Activated T-cell treated with anti-CD3 and anti-CD28 coated beads for 24 hours (primary cell): ENCODE measurements around the gene LRRC8E.
"Not testable (repeated sequence)": the region's sequence is repeated elsewhere in the genome, so short reads cannot be mapped to it uniquely, and the experiment has no call there.

Source experiments
- DNase-seq: peaks from one replicate; pipeline ENCODE4 v3.0.0-alpha.2; 2020; ENCODE audit warnings: low read depth

The LRRC8E gene

DNA sequence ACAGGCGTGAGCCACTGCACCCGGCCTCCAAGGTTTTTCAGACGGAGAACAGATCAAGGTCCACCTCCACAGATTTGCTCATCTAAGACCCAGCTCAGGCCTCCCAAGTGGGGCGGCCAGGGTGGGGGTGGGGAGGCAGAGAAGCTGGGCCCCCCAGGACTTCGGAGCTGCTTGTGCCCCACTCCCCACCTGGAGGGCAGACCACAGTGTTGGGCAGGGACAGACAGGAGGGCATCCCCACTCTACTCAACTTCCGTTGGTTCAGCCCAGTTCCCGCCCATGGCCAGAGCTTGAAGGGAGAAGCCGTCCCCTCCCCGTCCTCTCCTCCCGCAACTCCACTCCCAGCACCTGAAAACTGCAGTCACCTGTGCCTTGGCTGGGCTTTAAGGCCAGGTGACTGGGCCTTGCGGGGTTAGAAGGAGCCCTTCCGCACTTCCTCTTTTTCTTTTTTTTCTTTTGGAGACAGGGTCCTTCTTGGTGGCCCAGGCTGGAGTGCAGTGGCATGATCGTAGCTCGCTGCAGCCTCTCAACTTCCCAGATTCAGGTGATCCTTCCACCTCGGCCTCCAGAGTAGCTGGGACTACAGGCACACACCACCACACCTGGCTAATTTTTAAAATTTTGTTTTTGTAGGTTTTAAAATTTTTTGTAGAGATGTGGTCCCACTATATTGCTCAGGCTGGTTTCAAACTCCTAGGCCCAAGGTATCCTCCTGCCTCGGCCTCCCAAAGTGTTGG, 734 bp upstream of the LRRC8E start:
- no peak for DNase-seq

DNA sequence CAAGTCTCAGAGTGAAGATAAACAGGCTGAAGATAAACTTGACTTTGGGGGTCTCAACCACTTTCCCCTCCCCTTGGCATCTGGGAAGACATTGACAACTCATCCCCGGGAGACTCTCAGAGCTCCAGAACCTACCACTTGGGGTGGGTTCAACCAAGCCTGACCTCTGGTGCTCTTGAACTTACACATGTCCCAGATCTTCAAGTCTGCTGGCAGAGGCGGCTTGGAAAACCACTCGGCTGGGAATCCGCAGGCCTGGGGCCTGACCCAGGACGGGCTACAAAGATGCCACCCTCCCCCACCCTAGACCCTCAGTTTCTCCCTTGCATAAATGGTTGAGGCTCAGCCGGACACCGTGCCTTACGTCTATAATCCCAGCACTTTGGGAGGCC, 512 bp downstream of the LRRC8E start:
- DNase-seq = no peak

DNA sequence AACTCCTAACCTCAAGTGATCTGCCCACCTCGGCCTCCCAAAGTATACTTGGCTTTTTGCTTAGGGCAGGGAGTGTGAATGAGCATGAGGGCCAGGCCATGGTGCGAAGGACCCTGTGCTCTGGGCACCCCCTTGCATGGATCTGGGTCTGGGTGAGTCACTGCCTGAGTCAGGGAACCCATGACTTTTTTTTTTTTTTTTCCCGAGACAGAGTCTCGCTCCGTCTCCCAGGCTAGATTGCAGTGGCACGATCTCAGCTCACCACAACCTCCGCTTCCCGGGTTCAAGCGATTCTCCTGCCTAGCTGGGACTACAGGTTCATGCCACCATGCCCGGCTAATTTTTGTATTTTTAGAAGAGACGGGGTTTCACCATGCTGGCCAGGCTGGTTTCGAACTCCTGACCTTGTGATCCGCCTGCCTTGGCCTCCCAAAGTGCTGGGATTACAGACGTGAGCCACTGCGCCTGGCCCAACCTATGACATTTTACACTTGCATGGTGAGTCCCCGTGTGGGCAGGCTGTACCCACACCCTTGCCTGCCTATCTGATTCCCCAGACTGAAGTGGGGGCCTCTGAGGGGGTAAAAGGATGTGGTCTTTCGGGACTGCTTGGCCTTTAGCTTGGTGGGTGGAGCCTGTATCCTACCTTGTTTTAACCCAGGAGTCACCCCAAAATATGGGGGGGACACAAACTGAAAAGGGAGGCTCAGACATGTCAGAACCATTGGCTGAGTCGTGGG, 5.2 kb downstream of the LRRC8E start:
- not testable (repeated sequence) for DNase-seq

DNA sequence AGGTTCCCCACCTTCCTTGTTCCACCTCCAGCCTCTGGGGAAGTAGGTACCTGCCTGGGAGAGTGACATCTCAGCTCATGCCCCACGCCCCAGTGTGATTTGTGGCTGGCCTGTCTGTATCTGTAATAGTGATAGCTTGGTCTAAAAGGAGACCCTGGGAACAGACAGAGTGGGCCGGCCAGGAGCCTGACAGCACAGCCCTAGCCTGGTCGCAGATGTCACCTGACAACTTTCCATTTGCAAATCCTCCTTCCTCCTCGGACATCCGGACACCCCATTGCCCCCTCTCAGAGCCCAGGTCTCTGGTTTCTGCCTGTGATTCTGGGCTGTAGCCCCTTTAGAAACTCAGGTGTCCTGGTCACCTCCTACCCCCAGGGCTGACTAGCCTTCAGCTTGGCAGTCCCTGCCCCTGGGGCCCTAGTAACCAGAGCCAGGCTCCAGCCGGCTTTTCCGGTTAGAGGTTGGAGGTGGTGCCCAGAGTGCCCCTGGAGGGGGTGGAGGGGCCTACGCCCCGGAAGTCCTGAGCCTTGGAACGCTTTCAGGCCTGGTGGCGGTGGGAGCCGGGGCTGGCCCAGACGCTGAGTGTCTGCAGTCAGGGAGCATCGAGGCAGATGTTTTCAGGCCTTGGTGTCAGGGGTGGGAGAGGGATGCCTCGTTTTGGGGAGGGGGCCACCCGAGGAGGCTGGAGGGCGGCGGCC, 6.5 kb downstream of the LRRC8E start:
- DNase-seq = no peak

DNA sequence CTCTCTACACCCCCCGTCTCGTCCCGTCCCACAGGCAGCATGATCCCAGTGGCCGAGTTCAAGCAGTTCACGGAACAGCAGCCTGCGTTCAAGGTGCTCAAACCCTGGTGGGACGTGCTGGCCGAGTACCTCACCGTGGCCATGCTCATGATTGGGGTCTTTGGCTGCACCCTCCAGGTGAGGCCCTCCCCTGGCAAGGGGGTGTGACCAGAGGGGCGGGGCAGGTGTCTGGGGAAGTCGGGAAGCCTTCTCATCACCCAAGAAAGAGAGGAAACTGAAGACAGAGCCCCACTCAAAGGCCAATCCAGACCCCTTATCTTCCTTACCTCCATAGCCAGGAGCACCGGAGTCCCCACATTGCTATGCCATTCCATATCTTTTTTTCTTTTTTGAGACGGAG, 7.3 kb downstream of the LRRC8E start:
- no peak for DNase-seq

DNA sequence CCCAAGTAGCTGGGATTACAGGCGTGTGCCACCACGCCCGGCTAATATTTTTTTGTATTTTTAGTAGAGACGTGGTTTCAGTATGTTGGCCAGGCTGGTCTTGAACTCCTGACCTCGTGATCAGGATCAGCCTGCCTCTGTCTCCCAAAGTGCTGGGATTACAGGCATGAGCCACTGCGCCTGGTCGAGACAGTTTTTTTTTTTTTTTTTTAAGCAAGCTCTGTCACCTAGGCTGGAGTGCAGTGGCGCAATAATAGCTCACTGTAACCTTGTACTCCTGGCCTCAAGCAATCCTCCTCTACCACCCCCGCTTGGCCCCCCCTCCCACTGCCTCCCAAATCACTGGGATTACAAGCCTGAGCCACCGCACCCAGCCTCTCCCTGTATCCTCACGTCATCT, 9.0 kb downstream of the LRRC8E start:
- no peak for DNase-seq

DNA sequence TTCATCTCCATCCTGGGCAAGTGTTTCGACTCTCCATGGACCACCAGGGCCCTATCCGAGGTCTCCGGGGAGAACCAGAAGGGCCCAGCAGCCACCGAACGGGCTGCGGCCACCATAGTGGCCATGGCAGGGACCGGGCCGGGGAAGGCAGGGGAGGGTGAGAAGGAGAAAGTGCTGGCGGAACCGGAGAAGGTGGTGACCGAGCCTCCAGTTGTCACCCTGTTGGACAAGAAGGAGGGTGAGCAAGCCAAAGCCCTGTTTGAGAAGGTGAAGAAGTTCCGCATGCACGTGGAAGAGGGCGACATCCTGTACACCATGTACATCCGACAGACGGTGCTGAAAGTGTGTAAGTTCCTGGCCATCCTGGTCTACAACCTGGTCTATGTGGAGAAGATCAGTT, 10.7 kb downstream of the LRRC8E start:
- no peak for DNase-seq

DNA sequence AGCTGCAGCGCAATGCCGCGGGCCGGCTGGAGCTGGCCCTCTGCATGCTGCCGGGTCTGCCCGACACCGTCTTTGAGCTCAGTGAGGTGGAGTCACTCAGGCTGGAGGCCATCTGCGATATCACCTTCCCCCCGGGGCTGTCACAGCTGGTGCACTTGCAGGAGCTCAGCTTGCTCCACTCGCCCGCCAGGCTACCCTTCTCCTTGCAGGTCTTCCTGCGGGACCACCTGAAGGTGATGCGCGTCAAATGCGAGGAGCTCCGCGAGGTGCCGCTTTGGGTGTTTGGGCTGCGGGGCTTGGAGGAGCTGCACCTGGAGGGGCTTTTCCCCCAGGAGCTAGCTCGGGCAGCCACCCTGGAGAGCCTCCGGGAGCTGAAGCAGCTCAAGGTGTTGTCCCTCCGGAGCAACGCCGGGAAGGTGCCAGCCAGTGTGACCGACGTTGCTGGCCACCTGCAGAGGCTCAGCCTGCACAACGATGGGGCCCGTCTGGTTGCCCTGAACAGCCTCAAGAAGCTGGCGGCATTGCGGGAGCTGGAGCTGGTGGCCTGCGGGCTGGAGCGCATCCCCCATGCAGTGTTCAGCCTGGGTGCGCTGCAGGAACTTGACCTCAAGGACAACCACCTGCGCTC, 11.6 kb downstream of the LRRC8E start:
- DNase-seq = no peak

DNA sequence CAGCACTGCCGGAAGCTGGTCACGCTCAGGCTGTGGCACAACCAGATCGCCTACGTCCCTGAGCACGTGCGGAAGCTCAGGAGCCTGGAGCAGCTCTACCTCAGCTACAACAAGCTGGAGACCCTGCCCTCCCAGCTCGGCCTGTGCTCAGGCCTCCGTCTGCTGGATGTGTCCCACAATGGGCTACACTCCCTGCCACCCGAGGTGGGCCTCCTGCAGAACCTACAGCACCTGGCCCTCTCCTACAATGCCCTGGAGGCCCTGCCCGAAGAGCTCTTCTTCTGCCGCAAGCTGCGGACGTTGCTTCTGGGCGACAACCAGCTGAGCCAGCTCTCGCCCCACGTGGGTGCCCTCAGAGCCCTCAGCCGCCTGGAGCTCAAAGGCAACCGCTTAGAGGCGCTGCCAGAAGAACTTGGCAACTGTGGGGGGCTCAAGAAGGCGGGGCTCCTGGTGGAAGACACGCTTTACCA, 12.1 kb downstream of the LRRC8E start:
- no peak for DNase-seq

DNA sequence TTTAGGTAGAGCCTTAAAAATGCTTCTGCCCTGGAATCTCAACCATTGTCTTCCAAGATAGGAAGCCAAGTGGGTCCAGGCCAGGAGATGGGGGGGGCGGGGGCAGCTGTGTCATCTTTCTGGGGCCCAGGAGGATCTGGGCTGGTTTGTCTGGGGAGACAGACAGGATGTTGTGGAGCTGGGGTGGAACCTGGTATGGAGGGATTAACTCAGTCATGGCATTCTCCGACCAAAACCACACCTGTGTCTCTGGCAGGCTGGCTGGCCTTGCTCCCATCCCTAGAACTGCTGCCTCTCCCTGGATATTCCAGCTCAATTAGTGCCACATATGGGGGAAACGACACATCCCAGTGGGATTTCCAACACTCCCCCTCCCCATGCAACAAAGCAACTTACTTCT, 12.6 kb downstream of the LRRC8E start:
- DNase-seq = no peak

DNA sequence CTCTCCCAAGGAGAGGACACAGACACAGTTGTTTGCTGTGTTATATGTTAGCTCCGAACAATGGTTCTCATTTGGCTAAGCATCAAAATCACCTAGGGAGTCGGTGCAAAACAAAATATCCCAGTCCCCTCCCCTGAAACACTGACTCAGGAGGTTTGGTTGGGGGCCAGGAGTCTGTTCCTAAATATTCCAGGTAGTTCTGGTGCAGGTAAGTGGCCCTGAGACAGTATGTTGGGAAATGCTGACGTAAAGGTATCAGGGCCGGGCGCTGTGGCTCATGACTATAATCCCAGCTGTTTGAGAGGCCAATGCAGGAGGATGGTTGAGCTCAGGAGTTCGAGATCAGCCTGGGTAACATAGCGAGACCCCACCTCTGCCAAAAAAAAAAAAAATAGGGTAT, 13.0 kb downstream of the LRRC8E start:
- no peak for DNase-seq

DNA sequence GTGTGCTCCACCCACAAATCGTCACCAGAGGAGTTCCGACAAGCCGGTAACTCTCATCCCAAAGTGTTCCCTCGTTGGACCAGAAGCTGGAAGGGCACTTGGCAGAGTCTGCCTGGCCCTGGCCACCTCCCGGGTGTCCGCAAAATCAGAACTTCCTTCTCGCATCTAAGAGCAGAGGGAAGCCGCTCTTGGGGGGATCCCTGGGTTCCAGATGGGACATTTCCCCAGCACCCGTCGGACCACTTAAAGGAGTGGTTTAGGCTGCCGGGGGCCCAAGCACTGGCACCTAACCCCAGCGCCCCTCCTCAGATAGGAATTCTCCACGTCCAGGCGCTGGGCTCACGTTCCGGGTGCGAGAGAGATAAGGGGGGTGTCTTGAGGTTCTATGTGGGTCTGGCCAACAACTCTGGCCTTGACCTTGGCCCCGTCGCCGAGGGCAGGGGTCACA, 14.5 kb downstream of the LRRC8E start:
- no peak for DNase-seq

DNA sequence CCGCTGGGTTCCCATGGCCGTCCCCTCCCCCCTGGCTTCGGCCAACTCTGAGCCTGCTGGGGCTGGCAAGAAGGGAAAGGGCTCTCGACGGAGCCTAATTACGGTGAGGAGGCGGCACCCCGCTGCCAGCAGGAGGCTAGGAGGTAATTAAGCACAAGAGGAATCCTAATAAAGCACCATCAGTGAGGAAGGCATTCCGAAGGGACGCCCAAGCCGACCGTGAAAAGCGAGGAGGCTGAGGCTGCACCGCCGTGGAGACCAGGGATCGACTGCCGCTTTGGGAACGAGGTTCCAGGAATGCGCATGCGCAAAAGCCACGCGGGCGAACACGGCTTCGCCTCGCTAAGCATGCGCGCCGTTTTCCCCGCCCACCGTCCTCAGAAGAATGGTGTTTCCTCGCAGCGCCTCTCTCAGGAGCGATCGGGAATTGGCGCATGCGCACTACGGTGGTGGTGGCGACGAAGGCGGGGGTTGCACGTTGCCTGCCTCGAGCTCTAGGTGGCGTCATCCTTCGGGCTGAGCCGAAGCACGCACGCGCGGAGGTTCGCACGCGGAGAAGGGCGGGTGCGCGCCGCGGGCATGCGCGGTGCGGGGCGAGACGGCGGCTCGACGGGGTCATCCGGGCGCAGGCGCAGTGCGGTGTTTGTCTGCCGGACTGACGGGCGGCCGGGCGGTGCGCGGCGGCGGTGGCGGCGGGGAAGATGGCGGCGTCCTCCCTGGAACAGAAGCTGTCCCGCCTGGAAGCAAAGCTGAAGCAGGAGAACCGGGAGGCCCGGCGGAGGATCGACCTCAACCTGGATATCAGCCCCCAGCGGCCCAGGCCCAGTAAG, 15.1 kb downstream of the LRRC8E start, which contains the start of gene MAP2K7:
Gene MAP2K7 (plus strand): TSS at position 634 of the 830 bp plus-strand sequence. CDS start 68 bp downstream, at position 702.
- DNase-seq = peak; percentile 100

DNA sequence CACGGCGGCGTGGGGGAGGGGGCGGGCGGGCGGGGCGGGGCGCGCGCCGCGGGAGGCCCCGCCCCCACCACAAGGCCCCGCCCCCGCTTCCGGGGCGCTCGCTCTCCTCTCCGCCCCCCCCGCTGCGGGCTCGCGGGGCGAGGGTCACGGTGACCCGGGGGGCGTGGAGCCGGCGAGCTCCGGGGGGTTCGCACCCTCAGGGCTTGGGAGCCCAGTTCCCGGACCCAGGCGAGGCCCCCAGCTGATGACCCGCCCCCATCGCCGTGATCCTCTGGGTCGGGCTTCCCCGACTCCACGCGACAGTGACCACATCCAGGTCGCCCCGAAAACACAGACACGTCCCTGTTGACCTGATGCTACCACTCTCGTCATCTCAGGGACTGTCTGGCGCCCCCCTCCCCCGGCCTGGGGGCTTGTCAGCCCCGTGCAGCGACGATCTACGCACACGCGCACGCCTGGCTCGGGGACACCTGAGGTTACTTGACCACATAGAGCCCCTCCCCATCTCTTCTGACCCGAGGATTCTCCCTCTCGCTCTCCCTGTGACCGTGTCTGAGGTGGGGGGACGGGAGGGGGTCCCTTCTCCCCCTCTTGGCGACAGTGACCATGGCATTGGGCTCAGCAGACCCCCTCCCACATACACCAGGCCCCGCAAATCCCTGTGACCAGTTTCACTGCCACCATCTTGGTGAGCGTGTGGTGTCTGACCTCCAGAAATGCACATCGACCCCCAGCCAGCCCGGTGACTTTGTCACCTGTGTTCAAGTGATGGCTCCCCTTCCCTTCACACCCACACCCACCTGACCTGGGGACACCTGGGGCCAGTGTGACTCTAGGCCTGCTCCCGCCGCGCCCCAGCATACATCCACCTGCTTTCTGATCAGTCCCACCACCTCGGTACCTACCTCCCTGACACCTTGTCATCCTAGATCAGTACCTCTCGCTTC, 16.0 kb downstream of the LRRC8E start:
- peak; percentile 32 for DNase-seq

DNA sequence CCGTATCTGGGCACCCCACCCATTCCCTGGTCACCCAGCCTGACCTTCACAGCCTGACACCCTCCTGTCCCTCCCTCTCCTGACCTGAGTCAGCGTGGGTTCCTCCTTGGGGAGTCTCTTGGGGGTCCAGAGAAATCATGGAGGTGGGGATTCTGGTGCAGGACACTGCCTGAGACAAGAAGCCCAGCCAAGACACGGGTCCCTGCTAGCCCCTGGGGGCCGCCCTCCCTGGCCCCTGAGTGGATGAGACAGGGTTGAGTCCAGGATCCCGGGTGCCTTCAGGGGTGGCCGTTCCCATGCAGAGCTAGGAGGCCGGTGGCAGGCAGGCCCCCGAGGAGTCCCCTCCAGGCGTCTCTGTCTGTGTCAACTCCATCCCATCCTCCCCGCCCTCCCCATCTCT, 17.0 kb downstream of the LRRC8E start:
- no peak for DNase-seq

DNA sequence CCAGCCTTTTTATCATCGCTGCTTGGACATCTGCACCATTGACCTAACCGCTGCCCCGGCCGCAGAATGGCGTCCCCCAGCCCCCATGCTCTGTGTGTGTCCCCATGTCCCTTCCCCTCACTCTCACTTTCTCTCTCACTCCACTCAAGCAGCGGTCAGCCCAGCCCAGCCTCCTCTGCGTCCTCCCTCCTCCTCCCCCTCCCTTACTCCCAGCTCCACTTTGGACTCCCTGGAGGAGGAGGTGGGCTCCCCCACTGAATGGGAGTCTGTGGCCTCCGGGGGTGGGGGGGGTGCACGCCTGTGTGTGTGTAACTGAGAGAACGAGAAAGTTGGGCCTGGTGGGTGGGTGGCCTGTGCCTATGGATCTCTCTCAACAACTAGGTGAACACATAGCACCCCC, 17.5 kb downstream of the LRRC8E start:
- DNase-seq = no peak

DNA sequence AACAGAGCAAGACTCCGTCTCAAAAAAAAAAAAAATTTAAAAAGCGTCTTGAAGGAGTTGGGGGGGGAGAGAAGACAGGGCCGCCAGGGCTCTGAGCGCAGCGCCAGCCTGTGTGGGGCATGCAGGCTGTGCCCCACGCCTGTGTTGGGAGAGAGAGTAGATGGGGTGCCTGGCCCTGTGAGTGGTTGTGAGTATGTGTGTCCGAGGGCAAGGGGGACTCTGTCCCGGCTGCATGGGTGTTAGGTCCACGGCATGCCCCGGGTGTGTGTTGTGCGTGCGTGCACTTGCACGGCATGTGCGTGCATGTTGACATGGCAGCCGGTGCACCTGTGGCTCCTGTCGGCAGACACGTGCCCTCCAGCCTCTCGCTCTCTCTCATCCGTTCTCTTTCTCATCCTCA, 18.8 kb downstream of the LRRC8E start:
- DNase-seq = no peak

DNA sequence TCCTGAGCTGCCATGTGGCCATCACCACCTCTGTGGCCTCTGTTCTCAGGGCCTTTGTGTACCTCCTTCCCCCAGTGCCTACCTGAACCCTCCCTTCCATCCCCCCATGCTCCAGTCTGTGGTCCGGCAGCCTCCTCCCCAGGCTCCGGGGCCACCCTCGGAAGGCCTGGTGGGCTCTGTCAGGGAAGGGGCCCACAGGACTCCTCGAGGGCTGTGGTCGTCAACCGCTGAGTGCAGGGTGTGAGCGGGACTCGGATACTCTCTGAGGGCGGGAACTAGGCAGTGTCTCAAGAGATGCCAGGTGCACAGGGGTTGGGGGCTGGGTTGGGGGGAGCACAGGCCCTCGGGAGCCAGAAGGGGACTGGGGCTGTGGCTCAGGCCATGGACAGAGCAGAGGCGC, 19.2 kb downstream of the LRRC8E start:
- no peak for DNase-seq

DNA sequence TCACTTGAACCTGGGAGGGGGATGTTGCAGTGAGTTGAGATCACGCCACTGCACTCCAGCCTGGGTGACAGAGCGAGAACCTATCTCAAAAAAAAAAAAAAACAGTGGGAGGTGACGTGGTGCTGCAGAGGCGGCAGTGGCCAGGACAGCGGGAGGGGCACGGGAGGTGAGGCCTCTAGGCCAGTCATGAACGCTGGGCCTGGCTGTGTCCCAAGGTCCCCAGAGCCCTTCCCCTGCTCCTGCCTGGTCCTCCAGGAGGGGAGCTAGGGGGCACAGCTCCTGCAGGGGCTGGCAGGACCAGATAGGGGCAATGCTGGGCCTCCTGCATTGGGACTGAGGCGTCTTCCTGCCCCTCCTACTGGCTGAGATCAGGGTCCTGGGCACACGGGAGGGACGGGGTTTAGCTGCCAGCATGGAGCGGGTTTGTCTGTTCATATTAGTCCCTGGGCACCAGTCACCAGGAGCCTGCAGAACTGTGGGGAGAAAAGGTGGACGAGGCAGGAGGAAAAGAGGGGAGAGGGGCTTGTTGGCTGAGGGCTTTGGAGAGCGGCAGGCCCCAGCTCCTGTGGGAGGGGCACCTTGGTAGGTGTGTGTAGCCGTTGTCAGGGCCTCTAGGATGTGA, 19.9 kb downstream of the LRRC8E start:
- no peak for DNase-seq
